GM18870 (cell line): ENCODE measurements around the gene CHAF1A.

Experiments
- ATAC-seq: cut with Tn5 transposase; IDR thresholded peaks from one replicate; pipeline ENCODE4 v1.9.1; 2021; ENCODE audit warnings: moderate library complexity; ENCODE audit not compliant: unreplicated experiment

CHAF1A gene

DNA sequence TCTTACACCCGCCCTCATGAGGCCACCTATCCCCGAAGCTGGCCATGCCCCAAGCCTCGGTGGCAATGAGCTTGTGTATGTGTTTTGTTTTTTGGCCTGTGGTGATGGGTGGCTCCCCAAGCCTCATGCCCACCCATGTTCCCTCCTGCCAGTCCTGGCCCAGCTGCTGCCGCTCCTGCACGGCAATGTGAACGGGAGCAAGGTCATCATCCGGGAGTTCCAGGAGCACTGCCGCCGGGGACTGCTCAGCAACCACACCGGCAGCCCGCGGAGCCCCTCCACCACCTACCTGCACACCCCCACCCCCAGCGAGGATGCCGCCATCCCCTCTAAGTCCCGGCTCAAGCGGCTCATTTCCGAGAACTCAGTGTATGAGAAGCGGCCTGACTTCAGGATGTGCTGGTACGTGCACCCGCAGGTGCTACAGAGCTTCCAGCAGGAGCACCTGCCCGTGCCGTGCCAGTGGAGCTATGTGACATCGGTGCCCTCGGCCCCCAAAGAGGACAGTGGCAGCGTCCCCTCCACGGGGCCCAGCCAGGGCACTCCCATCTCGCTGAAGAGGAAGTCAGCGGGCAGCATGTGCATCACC is 30.6 kb downstream of the CHAF1A start:
- no peak for ATAC-seq

DNA sequence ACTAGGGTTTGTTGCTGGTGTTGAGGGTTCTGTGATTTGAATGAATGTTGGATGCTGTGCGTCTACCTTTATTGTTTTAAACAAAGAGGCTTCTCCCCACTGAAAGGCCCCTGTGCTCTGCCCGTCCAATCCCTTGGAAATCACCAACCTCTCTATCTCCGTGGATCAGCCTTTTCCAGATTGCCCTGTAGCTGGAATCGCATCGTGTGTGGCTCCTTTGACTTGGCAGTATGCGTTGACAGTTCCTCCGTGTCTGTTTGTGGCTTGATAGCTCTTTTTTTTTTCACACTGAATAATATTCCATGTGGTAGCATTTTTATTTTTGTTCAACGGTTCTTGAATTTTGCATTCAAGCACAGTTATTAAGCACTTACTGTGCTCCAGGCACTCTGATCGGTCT is 32.0 kb downstream of the CHAF1A start:
- ATAC-seq: no peak

DNA sequence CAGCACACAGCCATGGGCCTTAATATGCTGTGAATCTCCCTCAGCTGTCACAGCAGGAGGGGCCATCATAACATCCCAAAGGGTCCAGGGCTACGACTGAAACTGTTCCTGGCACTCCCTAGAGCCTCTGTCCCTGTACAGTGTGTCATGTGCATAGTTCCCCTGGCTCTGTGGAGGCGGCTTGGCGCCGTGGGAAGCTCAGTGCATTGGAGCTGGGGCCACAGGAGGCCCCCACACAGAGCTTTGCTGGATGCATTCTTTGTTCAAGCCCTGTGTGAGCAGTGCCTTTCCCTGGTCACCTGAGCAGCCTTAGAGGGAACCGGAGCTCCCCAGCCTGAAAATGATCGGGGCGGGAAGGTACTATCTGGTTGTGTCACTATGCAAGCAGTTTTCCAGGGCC is 33.8 kb downstream of the CHAF1A start:
- no peak for ATAC-seq

DNA sequence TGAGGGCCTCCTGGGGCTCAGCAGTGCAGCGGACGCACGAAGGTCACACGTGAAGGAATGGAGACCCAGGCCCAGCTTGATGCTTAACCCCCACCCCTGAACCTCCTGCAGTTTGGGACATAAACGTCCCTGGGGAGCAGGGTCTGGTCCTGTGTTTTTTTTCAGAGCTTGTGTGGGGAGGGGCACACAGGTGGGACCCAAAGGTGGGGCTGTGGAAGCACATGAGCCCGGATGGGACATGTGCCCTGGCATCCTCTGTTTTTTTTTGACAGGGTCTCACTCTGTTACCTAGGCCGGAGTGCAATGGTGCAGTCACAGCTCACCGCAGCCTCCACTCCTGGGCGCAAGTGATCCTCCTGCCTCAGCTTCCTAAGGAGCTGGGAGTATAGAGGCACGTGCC is 34.7 kb downstream of the CHAF1A start:
- ATAC-seq: no peak

DNA sequence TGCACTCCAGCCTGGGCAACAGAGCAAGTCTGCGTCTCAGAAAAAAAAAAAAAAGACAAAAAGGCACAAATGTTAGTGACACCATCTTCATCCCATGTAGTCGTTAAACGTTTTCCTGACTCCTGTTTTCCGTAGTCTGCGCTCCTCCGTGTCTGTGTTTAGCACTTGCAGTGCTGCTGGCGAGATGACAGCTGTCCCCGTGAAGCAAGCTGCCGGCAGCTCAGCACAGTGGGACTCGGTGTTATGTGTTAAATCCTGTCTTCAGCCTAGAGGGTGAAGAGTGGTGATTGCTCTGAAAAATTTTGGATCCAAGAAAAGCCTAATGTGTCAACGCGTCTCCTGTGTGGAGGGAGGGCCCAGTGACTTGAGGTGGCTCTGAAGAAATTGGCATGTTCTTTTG is 36.8 kb downstream of the CHAF1A start:
- ATAC-seq: no peak

DNA sequence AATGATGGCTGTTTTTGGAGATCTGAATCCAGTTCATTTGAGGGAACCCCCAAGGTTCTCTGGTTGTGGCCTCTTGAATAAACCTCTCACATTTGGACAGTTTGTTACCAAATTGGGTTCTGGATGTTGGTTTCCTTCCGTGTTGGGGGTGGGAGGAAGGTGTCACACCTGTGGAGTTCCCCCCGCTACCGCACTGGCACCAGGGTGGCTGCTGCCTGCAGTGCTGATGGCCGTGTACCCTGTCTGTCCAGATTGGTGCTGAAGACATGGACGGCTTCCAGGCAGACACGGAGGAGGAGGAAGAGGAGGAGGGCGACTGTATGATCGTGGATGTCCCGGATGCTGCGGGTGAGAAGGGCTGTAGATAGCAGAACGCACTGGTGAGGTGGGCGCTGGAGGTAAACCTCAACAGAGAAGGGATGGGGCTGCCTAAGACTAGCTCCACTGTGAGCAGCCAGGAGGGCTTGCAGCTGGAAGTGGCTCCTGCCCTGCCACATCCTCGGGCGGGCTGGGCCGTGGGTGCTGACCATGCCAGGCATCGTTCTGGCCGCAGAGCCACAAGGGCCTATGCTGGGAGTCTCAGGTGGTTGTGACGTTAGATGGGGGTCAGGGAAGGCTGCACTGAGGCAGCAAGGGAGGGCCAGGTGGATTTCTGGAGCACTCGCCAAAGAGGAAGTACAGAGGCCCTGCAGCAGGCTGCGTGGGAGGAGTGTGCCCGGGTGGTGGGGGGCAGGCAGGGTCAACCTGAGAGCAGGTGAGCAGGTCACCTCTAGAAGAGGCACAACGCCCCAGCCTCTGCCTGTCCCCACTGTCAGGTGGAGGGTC is 39.8 kb downstream of the CHAF1A start:
- no peak for ATAC-seq

DNA sequence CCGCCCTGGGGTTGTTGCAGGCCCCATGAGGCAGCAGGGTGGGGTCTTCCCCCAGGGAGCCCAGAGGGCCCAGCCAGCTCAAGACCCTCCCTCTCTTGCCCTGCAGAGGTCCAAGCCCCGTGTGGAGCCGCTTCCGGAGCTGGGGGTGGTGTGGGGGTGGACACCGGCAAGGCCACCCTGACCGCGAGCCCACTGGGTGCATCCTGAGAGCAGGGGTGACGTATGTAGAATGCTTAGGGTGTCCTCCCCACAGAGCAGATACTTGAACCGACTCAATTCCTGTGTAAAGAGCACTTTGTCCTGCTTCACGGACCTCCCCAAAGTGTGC is 40.3 kb downstream of the CHAF1A start:
- ATAC-seq: no peak

DNA sequence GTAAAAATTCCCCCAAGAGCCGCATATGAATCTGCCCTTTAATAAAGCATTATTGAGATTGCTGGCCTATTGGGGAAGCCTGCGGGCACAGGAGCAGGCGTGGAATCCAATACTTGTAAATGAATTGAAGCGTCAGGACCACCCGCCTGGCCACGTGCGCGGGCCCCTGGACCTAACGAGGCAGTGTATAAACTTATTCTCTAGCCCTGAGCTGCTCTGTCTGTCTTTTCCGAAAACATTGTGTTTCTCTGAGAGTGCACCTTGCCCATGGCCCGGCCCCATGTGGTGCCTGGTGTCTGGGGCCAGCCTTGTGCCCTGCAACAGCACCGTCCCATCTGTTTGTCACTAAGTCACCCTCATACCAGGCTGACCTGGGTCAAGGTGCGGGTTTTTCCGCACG is 40.7 kb downstream of the CHAF1A start:
- no peak for ATAC-seq

DNA sequence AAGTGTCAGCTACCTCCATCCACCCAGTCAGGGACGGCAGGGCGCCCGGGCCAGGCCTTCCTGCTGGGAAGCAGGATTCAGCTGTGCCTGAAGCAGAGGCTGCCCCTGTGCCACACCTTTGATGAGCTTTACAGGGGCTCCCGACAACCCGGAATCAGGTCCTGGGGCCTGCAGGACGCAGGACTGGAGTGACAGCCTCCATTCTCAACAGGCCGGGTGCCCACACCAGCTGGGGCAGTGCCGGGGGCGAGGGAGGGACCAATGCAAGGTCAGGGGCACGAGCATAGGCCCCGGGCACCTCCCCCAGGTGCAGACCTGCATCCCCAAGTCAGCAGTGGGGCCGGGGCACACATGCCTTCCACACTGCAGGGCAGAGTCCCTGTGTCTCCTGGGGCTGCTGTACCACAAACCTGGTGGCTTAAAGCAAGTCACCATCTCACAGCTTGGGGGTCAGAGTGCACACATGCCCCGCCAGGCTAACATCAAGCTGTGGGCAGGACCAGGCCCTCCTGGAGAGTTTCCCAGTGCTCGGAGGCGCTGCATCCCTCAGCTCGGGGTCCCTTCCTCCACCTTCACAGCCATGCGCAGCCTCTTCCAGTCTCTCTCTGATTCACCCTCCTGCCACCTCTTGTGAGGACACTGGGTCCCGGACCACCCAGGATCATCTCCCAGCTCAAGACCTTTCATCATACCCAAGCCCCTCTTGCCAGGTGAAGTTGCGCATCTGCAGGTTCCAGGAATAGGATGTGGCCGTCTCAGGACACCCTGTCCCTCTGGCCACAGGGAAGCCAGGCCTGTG is 41.7 kb downstream of the CHAF1A start:
- no peak for ATAC-seq

DNA sequence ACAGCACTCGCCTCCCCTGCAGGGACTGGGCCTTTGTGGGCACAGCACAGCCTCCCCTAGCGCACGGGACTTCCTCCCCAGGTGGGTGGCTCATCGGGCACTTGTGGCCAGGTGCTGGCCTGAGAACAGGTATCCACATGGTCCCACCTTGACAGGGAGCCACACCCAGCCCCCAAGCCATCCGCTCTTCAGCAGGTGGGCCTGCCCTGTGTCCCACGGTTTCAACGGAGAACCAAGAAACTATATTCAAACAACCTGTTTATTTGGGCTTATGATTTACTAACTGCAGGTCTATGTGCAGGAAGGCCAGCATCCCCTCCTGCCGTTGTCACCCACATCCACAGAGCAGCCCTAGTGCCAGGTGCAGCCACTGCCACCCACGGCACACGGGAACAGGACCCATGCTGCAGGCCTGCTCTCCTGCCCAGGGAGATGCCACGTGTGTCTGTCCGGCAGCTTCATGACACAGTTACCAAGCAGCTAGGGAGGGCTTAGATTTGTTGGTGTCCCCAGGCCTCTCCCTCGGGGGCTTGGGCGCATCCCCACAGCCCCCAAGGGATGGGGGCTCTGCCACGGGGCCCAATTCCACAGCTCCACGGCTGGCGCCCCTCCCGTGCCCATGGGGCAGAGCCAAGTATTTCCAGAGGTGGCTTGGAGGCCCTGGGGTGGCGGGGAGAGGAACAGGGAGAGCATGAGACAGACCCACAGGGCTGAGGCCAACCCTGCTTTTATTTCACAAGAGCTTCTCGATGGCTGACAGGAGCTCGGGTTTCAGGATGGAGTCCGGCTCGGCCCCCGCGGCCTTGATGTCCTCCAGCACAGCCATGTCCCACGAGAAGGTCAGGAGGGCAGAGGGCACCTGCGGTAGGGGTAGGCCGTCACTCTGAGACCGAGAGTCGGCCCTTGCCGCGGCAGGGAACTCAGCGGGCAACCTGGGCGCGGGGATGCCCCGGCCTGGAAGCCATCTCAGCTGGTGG is 42.6 kb downstream of the CHAF1A start:
- no peak for ATAC-seq

DNA sequence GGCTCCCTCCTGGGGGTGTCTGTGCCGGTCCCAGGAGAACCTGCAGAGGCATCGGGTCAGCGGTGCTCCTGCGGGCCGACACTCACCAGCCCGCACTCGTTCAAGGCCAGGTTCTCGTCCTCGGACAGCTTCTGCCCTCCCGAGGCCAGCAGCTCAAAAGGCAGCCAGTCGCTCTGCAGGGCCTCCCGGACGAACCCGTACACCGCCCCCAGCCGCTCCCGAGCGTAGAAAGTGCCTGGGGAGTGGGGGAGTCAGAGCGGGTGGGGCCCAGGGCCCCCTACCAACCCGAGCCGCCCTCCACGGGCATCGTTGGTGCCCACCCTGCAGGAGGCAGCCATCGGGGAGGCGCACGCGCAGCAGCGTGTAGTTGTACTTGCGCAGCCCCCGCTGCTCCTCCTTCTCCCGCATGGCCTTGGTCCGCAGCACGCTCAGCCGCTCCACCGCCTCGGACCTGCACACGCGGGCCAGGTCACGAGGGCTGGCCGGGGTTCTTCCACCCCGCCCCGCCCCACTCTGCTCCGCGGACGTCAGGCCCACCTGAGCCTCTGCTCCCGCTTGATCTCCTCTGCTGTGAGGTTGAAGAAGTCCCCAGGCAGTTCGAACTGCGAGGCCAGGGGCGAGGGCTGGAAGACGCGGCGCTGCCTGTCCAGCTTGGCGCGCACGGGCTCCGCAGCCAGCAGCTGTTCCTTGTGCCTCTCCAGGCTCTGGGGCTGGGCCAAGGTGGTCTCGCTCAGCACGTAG is 43.7 kb downstream of the CHAF1A start:
- no peak for ATAC-seq

DNA sequence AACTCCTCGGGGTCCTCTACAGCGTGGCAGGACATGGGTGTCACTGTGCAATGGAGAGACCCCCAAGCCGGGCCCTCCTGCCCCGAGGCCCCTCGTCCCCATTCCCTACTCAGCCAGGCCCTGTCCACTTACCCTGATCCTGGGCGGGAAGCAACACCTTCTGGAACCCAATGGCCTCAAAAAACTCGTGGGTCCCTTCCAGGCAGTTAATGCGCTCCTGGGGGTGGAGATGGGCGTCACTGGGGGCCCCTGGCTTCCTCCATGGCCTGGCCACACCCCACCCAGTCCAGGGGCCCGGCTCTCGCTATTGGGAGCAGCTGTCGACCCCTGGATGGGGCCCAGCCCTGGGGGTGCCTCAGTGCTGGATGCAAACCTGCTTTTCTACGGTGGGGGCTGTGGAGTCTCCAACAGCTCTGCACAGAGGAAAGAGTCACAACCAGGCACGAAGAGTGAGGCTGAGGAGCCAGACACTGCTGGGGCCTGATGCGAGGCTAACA is 44.3 kb downstream of the CHAF1A start:
- no peak for ATAC-seq

DNA sequence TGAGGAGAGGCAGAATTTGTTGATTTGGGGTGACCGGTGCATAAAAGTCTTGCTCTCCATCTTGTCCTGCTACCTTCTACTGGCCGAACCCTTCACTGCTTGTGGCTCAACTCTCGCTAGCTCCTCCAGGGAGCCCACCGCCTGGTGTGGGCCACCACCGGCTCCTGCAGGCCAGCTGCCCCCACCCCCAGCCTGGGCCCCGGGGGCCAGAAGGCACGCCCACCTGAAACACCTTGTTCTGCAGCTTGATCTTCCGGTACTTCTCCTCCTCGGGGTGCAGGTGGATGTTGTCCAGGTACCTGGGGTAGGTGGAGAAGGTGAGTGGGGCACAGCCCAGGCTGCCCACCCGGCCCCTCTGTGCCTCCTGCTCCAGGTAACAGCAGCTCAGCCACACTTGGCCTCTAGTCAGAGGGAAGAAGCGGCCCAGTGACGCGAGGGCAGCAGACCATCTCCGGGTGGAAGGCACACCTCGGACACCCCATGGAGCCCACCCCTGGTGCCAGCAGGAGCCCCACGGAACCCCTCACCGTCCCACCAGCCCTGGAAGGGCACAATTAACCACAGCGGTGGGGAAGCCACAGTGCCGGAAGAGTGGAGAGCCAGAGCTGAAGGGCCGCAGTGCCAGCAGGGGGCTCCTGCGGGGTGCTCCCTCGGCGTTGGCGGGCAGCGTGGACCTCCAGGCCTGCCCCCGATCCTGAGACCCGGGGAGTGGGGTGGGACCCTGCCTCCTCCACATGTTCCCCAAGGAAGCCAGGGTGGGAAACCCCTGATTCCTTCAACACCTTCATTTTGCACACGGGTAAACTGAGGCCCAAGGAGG is 45.1 kb downstream of the CHAF1A start:
- ATAC-seq: no peak

DNA sequence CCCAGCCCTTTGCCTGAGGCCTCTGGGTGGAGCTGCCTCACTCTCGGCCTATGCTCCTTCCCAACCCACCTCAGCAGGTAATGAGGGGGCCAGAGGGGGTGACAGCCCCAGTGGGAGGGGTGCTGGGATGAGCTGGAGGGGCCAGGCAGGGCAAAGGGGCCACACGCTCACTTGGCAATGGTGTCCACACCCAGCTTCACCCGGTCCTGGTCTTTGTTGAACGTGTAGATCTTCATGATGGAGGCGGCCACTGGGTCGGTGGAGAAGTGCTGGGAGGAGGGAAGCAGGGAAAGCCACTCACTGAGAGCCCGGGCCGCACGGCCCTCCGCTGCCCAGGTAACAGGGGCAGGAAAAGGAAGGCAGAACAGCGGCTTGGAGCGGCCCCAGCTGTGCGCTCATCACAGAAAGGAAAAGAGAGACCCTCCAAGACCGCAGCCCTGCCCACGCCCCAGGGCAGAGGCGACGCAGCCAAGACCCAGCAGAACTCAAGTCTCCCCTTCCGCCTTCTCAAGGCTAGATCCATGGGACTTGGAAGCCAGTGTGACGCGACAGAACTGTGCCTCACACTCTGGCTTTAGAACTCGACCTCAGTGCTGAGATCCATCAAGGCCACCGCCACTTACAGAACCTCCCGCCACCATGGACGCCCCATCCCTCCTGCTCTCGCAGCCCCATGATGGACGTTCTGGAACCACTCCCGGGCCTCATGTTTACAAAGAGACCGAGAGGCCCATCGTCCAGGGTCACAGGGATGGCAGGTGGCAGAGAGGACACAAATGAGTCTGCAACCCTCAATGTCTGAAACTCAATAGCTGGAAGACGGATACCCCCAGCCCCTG is 45.9 kb downstream of the CHAF1A start:
- ATAC-seq: no peak

DNA sequence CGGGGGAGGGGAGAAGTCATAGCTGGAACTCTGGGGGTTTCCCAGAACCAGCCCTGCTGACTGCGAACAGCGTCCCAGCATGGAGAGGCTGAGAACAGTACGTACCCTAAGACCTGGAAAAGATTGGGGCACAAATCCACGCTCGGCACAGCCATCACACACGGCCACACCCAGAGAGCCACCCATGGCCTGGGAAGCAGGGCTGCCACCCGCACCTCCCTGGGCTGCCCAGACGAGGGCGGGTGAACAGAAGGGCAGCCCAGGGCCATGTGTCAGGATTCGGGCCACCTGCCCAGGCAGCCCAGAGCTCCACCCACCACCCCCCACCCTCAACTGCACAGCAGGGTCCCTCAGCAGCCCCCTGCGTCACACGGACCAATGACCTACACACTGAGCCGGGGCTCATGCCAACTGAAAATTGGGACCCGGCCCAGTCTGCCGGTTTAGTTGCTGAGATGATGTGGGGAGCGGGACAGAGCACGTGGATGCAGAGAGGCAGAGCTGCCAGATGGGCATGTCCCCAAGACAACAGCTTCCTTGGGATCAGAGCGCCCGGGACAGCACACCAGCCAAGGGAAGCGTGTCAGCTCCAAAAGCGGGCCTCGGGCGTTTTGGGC is 46.7 kb downstream of the CHAF1A start:
- no peak for ATAC-seq

DNA sequence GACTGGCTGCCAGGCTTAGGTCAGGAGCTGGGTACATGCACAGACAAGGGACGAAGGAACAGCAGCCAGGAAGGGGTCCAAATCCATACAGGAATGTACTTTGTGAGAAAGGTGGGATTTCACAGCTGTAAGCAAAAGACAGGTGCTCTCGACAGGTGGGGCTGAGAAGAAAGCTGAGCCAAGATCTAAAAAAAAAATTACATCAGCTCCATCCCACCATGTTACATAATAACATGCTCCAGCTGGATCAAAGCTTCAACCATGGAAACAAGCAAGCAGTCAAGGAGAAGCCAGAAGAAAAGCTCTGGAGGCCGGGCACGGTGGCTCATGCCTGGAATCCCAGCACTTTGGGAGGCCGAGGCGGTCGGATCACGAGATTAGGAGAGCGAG is 47.2 kb downstream of the CHAF1A start:
- no peak for ATAC-seq

DNA sequence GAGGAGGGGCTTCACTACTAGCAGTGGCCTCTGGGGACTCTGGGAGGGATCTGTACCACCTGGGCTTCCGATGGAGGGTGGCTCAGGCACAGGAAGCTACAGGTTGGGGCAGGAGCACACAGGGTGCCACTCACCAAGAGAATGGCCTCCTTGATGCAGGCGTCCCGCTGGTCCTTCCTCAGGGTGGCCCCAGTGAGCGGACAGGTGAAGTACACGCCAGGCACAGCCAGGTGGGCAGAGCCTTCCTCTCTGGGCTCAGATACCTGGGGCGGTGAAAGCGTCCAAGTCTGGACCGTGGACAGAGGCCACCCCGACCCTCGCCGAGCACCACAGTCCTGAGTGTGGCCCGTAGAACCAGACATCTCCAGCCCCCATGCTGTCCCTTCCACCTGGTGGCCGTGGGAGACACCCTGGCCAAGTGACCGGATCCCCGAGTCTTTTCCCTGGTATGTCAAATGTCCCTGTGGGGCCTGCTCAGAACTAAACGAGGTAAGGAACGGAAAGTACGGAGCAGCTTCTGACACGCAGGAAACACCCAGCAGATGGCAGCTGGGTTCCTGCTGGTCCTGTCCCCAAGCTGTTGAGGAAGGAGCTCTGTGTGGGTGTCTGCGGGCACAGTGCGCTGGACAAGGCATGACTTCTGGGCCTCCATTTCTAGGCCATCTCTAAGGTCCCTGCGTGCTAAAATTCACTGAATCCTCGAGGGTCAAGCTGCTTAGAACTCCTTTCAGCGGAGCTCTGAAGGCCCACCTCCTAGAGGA is 50.0 kb downstream of the CHAF1A start:
- no peak for ATAC-seq
